Cardiac fibroblast (primary cell): ENCODE results near the gene SCO2.
"Not testable (repeated sequence)": the region's sequence is repeated elsewhere in the genome, so short reads cannot be mapped to it uniquely, and the experiment has no call there.

ENCODE experiments used
- DNase-seq, 2 donors: peaks; one replicate each; pipeline versions ENCODE4 v3.0.0 to v3.0.0-alpha.2; 2010; ENCODE audit warnings: low read depth in 2 of 2
- H3K4me3 ChIP-seq, 2 donors: replicated peaks in 1 of 2; 1 replicate in 1 of 2; 2 replicates in 1 of 2; pipeline ENCODE4 v1.5.1; 2011; ENCODE audit warnings: low read depth in 2 of 2, low read length in 2 of 2, mild to moderate bottlenecking in 2 of 2, moderate library complexity in 1 of 2
- TF ChIP-seq, protein P1 (sequence below): IDR thresholded peaks from one replicate; pipeline ENCODE4 v1.5.1; 2011; ENCODE audit warnings: low read depth, mild to moderate bottlenecking, low read length, inconsistent platforms

SCO2 gene

GRCh38 chr22:50545522-50546325 lies 20.3 kb upstream of the SCO2 start, which contains the start of gene KLHDC7B:
Gene KLHDC7B (plus strand): TSS chr22:50545899. CDS start chr22:50546244, 345 bp downstream.
- peak in 1 of 2 donors; percentile 17 for DNase-seq
- TF ChIP-seq, protein P1, sequence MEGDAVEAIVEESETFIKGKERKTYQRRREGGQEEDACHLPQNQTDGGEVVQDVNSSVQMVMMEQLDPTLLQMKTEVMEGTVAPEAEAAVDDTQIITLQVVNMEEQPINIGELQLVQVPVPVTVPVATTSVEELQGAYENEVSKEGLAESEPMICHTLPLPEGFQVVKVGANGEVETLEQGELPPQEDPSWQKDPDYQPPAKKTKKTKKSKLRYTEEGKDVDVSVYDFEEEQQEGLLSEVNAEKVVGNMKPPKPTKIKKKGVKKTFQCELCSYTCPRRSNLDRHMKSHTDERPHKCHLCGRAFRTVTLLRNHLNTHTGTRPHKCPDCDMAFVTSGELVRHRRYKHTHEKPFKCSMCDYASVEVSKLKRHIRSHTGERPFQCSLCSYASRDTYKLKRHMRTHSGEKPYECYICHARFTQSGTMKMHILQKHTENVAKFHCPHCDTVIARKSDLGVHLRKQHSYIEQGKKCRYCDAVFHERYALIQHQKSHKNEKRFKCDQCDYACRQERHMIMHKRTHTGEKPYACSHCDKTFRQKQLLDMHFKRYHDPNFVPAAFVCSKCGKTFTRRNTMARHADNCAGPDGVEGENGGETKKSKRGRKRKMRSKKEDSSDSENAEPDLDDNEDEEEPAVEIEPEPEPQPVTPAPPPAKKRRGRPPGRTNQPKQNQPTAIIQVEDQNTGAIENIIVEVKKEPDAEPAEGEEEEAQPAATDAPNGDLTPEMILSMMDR: peak; percentile 28
- H3K4me3 ChIP-seq: no peak within 1 kb of the TSS

GRCh38 chr22:50544746-50545253 lies 19.4 kb upstream of the SCO2 start:
- H3K4me3 ChIP-seq: no peak overlapping the region
- no peak for DNase-seq

GRCh38 chr22:50544078-50544745 lies 18.8 kb upstream of the SCO2 start:
- H3K4me3 ChIP-seq: peak overlapping the region in 1 of 2 donors; percentile 7
- TF ChIP-seq, protein P1: peak; percentile 43
- DNase-seq: peak; percentile 65 to 67

More at GRCh38 chr22:50544746-50545253, 19.4 kb upstream of the SCO2 start:
- TF ChIP-seq, protein P1: no peak

- peak in 1 of 2 donors; percentile 72 for DNase-seq
- TF ChIP-seq, protein P1: peak; percentile 19
- H3K4me3 ChIP-seq: no peak overlapping the region
Measured at GRCh38 chr22:50542416-50542927, 17.1 kb upstream of the SCO2 start.

DNA sequence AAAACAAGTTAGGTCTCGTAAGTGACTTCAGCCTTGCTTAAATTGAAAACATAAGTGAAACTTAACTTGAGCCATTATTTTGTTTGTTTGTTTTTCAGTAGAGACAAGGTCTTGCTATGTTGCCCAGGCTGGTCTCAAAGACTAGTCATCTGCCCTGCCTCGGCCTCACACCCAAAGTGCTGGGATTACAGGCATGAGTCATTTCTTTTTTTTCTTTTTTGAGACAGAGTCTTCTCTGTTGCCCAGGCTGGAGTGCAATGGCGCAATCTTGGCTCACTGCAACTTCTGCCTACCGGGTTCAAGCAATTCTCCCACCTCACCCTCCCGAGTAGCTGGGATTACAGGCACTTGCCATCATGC lies 16.2 kb upstream of the SCO2 start:
- H3K4me3 ChIP-seq: not testable (repeated sequence)
- DNase-seq: peak; percentile 86 to 93

- DNase-seq: no peak
- H3K4me3 ChIP-seq: no peak overlapping the region
- TF ChIP-seq, protein P1: no peak
Measured at GRCh38 chr22:50540381-50540780, 15.0 kb upstream of the SCO2 start.

- no peak for DNase-seq
- TF ChIP-seq, protein P1: no peak
- no peak overlapping the region for H3K4me3 ChIP-seq
Measured at GRCh38 chr22:50537765-50538164, 12.4 kb upstream of the SCO2 start.
